ENCODE measurements around the gene FBN1. TPM values are rescaled to one million over a fixed set of nuclear protein-coding genes. Genes with fewer than 3 reads are reported as not detected.

Gene FBN1
- total and polyA plus RNA-seq, 10 of the 15 experiments (the other 5 are each of a cell fraction or from before 2014, with no cell fraction given) = 2.2 to 15.3 (median 7.0) TPM

DNA sequence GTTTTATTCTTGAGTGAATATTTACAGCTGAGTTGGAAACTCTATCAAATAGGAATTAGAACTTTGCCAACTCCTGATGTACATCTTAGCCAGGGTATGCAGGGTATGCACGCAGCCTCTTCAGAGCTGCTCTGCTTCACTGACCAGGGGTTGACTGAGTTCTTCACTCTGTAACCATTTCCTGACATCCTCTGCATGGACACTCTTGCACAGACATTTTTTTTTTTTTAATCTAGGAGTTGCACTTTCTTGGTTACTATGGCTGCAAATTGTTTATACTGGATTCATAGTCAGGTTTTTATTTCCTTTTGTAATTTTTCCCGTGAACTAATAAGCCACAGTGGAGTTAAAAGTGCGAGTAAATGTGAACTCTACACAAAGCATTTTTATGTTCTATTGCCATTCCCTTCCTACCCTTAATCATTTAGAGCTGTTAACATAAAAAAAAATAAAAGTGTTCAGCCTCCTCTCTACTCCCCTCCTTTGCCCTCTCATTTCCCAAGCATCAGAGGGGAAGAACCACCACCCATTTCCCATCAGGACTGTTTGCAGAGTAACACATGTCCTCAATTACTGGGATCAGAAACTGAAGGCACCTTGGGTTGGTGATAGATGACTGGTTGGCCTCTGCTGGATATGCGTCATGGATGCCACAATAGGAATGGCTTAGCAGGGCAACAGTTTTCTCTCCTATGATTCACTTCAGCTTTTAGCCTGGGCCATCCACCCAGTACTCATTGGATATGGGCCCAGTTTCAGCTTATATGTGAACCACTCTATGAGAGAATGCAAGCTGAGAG lies 260.3 kb downstream of the FBN1 start:
- H4K20me1 ChIP-seq (ENCODE audit: control insufficient read depth, insufficient read depth) = no peaks in the 10 kb centered on the region
- CTCF ChIA-PET = interaction anchor here (1.2 kb wide), 1 partner anchor 28 kb away, joined by 3 read pairs; no protein-coding TSS in a partner anchor
- H2AFZ ChIP-seq (ENCODE audit: control insufficient read depth, low read depth, low read length) = no peak overlapping the region
- no peaks in the 10 kb centered on the region for H3K27me3 ChIP-seq (replicated peaks in 1 of 2; ENCODE audit: control insufficient read depth in 2 of 2, insufficient read depth in 2 of 2, low read length in 1 of 2)
- SMC1A ChIA-PET (ENCODE audit: uncharacterized antibody, unreplicated experiment) = interaction anchor here (0.6 kb wide), 1 partner anchor 478 kb away, joined by 3 read pairs; no protein-coding TSS in a partner anchor
- in situ Hi-C loops (cut with MboI) (no loop called here), intact Hi-C loops (cut with micrococcal nuclease; ENCODE audit: unreplicated experiment) (no loop called here)
- DNase-seq (ENCODE audit: low read depth, low spot score) (no peak), ATAC-seq (0 out of 3 replicates have a peak, but pooled peaks have one; percentile 30), FAIRE-seq (no peak)
- no peaks in the 10 kb centered on the region for H3K36me3 ChIP-seq (ENCODE audit: control insufficient read depth in 2 of 2, insufficient read depth in 2 of 2, low read length in 1 of 2)
- no peak for TF ChIP-seq NFYB (IDR thresholded peaks at IDR 0.05; ENCODE audit: insufficient read depth, low read depth, low read length)
- TF ChIP-seq MEF2B (IDR thresholded peaks at IDR 0.05; ENCODE audit: partially characterized antibody, poor library complexity, severe bottlenecking) = no peak
- no peak for TF ChIP-seq HDAC6 (IDR thresholded peaks at IDR 0.05; ENCODE audit: unreplicated experiment)
- TF ChIP-seq, protein P1, sequence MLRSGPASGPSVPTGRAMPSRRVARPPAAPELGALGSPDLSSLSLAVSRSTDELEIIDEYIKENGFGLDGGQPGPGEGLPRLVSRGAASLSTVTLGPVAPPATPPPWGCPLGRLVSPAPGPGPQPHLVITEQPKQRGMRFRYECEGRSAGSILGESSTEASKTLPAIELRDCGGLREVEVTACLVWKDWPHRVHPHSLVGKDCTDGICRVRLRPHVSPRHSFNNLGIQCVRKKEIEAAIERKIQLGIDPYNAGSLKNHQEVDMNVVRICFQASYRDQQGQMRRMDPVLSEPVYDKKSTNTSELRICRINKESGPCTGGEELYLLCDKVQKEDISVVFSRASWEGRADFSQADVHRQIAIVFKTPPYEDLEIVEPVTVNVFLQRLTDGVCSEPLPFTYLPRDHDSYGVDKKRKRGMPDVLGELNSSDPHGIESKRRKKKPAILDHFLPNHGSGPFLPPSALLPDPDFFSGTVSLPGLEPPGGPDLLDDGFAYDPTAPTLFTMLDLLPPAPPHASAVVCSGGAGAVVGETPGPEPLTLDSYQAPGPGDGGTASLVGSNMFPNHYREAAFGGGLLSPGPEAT (IDR thresholded peaks at IDR 0.05; ENCODE audit: low read depth) = no peak
- TF ChIP-seq, protein P2, sequence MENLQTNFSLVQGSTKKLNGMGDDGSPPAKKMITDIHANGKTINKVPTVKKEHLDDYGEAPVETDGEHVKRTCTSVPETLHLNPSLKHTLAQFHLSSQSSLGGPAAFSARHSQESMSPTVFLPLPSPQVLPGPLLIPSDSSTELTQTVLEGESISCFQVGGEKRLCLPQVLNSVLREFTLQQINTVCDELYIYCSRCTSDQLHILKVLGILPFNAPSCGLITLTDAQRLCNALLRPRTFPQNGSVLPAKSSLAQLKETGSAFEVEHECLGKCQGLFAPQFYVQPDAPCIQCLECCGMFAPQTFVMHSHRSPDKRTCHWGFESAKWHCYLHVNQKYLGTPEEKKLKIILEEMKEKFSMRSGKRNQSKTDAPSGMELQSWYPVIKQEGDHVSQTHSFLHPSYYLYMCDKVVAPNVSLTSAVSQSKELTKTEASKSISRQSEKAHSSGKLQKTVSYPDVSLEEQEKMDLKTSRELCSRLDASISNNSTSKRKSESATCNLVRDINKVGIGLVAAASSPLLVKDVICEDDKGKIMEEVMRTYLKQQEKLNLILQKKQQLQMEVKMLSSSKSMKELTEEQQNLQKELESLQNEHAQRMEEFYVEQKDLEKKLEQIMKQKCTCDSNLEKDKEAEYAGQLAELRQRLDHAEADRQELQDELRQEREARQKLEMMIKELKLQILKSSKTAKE (IDR thresholded peaks at IDR 0.05; ENCODE audit: low read depth, poor library complexity, severe bottlenecking) = no peak
- no peak overlapping the region for H3K4me3 ChIP-seq
- POLR2A ChIA-PET = no interaction called here
- no peaks in the 10 kb centered on the region for H3K79me2 ChIP-seq (ENCODE audit: control insufficient read depth, insufficient read depth, low read length)
- peaks cover 4% of the 10 kb centered on the region; the same call in 2 of the 3 replicates for H3K9me3 ChIP-seq (replicated peaks; ENCODE audit: control insufficient read depth, insufficient read depth, low read length)
- 58% methylated on average over 4 of the region's 4 CpGs for WGBS (ENCODE audit: insufficient coverage, insufficient replicate concordance, low lambda C conversion rate, missing lambda C conversion rate)
- H3K27ac ChIP-seq (ENCODE audit: control insufficient read depth, insufficient read depth) = no peak overlapping the region
- RAD21 ChIA-PET (ENCODE audit: unreplicated experiment) = interaction anchor here (0.6 kb wide), 1 partner anchor 26 kb away, joined by 4 read pairs; no protein-coding TSS in a partner anchor
- no peaks in the 10 kb centered on the region for H3K4me1 ChIP-seq (ENCODE audit: control insufficient read depth, insufficient read depth, low read length)
- no peak overlapping the region for H3K4me2 ChIP-seq (ENCODE audit: control insufficient read depth, insufficient read depth)
- H3K9ac ChIP-seq (ENCODE audit: control insufficient read depth, insufficient read depth, low read length) = no peak overlapping the region
- BruUV-seq (replicated peaks) = no TSS peak
